ENCODE results near the gene YKT6.

The YKT6 gene

GRCh38 chr7:44226396-44226753, 25.6 kb downstream of the YKT6 start:
- peak in 4 of 10 donors; percentile 27 to 67 (median 64) for DNase-seq
- intact Hi-C loops (cut with DNase I): no loop called here

GRCh38 chr7:44227911-44228310, 27.1 kb downstream of the YKT6 start:
- intact Hi-C loops (cut with DNase I): no loop called here
- peak in 3 of 10 donors; percentile 49 to 80 (median 59) for DNase-seq

GRCh38 chr7:44228571-44229350, 28.0 kb downstream of the YKT6 start:
- peak in 1 of 10 donors; percentile 53 for DNase-seq

GRCh38 chr7:44229546-44230105, 28.8 kb downstream of the YKT6 start:
- intact Hi-C loops (cut with DNase I): no loop called here
- DNase-seq: no peak

More at GRCh38 chr7:44228571-44229350, 28.0 kb downstream of the YKT6 start:
- intact Hi-C loops (cut with DNase I): no loop called here

GRCh38 chr7:44230286-44230685, 29.5 kb downstream of the YKT6 start:
- no peak for DNase-seq

GRCh38 chr7:44231088-44231487, 30.3 kb downstream of the YKT6 start:
- DNase-seq: peak in 1 of 10 donors; percentile 87
- intact Hi-C loops (cut with DNase I): no loop called here

More at GRCh38 chr7:44230286-44230685, 29.5 kb downstream of the YKT6 start:
- intact Hi-C loops (cut with DNase I): no loop called here

- intact Hi-C loops (cut with DNase I): no loop called here
- DNase-seq: peak in 1 of 10 donors; percentile 83
Measured at GRCh38 chr7:44232396-44232795, 31.6 kb downstream of the YKT6 start.

- DNase-seq: no peak
- intact Hi-C loops (cut with DNase I): no loop called here
Measured at GRCh38 chr7:44232901-44233715, 32.3 kb downstream of the YKT6 start.

- intact Hi-C loops (cut with DNase I): no loop called here
- no peak for DNase-seq
Measured at GRCh38 chr7:44235066-44235465, 34.3 kb downstream of the YKT6 start.

- intact Hi-C loops (cut with DNase I): no loop called here
- no peak for DNase-seq
Measured at GRCh38 chr7:44235582-44236332, 35.0 kb downstream of the YKT6 start.

GRCh38 chr7:44236333-44236728, 35.6 kb downstream of the YKT6 start:
- intact Hi-C loops (cut with DNase I): no loop called here
- DNase-seq: no peak

GRCh38 chr7:44237696-44238095, 36.9 kb downstream of the YKT6 start:
- intact Hi-C loops (cut with DNase I): no loop called here
- DNase-seq: no peak

- intact Hi-C loops (cut with DNase I): no loop called here
Measured at GRCh38 chr7:44238116-44238695, 37.4 kb downstream of the YKT6 start.

GRCh38 chr7:44239361-44239760, 38.6 kb downstream of the YKT6 start:
- intact Hi-C loops (cut with DNase I): no loop called here
- DNase-seq: no peak

More at GRCh38 chr7:44238116-44238695, 37.4 kb downstream of the YKT6 start:
- peak in 5 of 10 donors; percentile 37 to 93 (median 56) for DNase-seq

- DNase-seq: no peak
- intact Hi-C loops (cut with DNase I): loop anchor here (10.0 kb wide), 1 partner anchor 324 kb away; no protein-coding TSS in a partner anchor
Measured at GRCh38 chr7:44240376-44240775, 39.6 kb downstream of the YKT6 start.

GRCh38 chr7:44240983-44241510, 40.3 kb downstream of the YKT6 start:
- DNase-seq: peak; percentile 50 to 95 (median 70)
- intact Hi-C loops (cut with DNase I): loop anchor here (1.0 to 10.0 kb wide), 2 partner anchors 236 to 324 kb away; no protein-coding TSS in a partner anchor

- intact Hi-C loops (cut with DNase I): loop anchor here (10.0 kb wide), 1 partner anchor 323 kb away; no protein-coding TSS in a partner anchor
- DNase-seq: no peak
Measured at GRCh38 chr7:44242091-44242490, 41.3 kb downstream of the YKT6 start.

GRCh38 chr7:44244282-44244681, 43.5 kb downstream of the YKT6 start:
- no peak for DNase-seq

GRCh38 chr7:44246396-44247113, 45.8 kb downstream of the YKT6 start:
- DNase-seq: no peak
- intact Hi-C loops (cut with DNase I): loop anchor here (10.0 kb wide), 1 partner anchor 318 kb away; no protein-coding TSS in a partner anchor

More at GRCh38 chr7:44244282-44244681, 43.5 kb downstream of the YKT6 start:
- intact Hi-C loops (cut with DNase I): loop anchor here (10.0 kb wide), 1 partner anchor 321 kb away; no protein-coding TSS in a partner anchor
